Pons (tissue), 1 donor: Measurements from ENCODE around the gene SPACA9.

ENCODE experiments used
- DNase-seq: peaks from one replicate; pipeline ENCODE4 v3.0.0-alpha.2; 2016; ENCODE audit warnings: low spot score

SPACA9 gene

DNA sequence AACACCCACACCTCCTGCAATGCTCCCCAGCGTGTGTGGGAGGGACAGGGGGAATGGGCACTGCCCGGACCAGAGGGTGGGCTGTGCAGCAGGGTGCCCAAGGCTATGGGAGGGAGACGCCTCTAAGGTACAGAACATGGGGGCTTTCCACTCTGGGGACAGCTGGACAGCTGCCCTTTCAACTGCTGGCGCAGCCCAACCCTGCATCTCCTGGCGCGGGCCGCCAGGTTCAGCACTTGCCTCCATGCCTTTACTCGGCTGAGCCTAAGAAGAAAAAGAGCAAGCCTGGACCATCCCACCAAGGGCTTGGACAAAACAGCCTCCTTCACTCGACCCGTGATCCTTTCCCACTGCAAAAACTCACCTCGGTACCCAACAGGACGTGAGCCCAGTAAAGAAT, 15.6 kb upstream of the SPACA9 start:
- DNase-seq = no peak

DNA sequence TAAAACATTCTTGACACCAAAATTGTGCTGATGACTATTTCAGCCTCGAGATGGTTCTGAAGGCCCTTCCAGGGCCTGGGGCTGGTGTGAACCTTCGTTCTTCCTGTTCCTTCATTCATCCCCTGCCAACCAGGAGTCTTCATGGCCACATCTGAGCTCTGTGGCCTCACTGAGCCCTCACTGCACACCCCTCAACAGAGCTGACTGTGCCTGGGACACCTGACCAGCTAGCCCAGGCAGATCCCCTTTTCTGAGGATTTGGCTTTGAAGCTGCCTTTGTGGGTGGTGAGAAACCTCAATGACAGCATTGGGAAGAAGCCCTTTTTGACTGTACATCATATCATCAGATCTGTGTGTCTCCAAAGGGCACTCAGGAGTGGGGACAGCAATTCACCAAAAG, 14.4 kb upstream of the SPACA9 start:
- no peak for DNase-seq

GRCh38 chr9:132864691-132865090, 14.0 kb upstream of the SPACA9 start:
- no peak for DNase-seq

GRCh38 chr9:132866898-132867297, 11.8 kb upstream of the SPACA9 start:
- DNase-seq = no peak

DNA sequence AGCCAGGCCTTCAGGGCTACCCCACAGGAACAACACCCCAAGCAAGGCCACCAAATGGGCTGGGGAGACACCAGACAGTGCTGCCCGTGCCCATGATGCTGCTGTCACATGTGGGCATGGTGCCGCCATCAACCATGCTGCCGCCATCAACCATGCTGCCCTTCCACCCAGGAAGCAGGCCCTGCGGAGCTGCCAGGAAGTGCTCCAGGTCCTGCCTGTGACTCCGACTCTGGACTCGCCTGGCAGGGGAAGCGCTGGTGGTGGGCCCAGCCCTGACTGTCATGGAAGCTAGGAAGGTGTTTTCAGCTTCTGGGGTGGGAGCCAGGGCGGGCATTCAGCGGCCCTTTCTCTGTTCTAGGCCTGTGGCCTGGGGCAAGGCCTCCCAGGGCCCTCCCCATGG, 9.4 kb upstream of the SPACA9 start:
- no peak for DNase-seq

- DNase-seq = no peak
These were observed 5.3 kb upstream of the SPACA9 start for GRCh38 chr9:132873403-132873802.

GRCh38 chr9:132875159-132875558, 3.5 kb upstream of the SPACA9 start:
- DNase-seq = no peak

GRCh38 chr9:132876849-132877248, 1.8 kb upstream of the SPACA9 start:
- DNase-seq = no peak

DNA sequence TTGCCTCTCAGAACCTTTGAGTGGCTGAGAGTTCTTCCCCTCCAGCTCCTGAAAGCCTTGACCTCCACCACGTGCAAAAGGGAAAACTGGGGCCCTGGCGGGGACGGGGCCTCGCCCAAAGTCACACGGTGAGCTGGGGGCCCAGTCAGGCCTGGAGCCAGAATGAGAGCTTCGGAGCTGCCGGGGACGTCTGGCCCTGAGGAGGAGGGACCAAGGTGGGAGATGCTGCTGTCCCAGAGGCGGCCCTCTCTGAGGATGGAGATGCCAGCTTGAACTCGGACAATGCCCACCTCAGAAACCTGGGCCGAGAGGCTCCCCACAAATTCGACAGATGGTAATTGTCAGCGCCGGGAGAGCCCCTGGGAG, 1.3 kb upstream of the SPACA9 start:
- no peak for DNase-seq

GRCh38 chr9:132877824-132878694, 639 bp upstream of the SPACA9 start, which contains the start of gene AK8:
Gene AK8, minus strand, starts transcription at chr9:132878284. Its CDS starts 29 bp downstream, at chr9:132878255.
- DNase-seq = no peak

GRCh38 chr9:132879457-132880323, 992 bp downstream of the SPACA9 start:
- no peak for DNase-seq

DNA sequence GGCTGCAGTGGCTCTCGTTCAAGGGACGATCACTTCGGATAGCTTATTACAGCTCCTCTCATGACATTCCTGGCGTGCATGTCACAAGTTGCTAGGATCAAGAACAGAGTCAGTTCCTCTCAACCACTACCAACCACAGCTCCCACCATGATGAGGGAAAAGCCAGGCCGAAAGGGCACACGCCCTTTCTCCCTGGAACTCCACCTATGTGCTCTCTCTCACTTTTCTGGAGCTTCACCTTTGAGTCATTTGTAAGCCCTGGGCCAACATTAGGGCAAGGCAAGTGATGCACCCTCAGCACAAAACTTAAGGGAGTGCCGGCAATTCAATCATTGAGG, 1.6 kb downstream of the SPACA9 start:
- DNase-seq = no peak

GRCh38 chr9:132881826-132882225, 3.1 kb downstream of the SPACA9 start:
- DNase-seq = no peak

- no peak for DNase-seq
These were observed 3.9 kb downstream of the SPACA9 start for GRCh38 chr9:132882616-132883015.

- DNase-seq = no peak
These were observed 4.9 kb downstream of the SPACA9 start for GRCh38 chr9:132883349-132884294.

DNA sequence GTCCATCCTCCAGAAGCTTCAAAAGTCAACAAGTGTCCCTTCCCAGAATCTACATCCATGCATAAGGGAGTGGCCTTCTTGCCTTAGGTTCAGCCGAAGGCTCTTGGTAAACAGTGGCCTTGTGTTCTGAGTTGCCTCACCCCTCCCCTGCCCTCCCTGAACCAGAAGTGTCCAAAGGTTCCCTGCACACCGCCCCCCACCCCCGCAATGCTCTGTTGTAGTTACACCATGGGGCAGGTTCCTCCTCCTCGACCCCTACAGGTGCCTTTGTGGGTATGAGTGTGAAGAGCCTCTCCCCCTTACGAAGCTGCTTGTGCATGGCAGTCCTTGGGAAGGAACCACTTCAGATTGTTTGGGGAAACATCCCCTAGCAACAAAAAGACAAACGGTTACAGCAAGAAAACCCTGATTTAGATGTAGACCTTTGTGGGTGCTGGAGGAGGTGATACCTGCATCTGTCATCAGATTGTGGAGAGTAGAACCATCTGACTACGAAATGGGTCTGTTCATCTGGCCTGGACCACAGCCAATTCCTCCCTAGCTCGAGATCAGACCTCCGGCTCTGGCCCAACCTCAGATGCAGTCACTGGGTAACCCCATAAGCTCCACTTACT, 7.1 kb downstream of the SPACA9 start:
- DNase-seq = no peak

- DNase-seq = no peak
These were observed 7.6 kb downstream of the SPACA9 start for GRCh38 chr9:132886334-132886725.

- no peak for DNase-seq
These were observed 8.8 kb downstream of the SPACA9 start for GRCh38 chr9:132887181-132888120.

DNA sequence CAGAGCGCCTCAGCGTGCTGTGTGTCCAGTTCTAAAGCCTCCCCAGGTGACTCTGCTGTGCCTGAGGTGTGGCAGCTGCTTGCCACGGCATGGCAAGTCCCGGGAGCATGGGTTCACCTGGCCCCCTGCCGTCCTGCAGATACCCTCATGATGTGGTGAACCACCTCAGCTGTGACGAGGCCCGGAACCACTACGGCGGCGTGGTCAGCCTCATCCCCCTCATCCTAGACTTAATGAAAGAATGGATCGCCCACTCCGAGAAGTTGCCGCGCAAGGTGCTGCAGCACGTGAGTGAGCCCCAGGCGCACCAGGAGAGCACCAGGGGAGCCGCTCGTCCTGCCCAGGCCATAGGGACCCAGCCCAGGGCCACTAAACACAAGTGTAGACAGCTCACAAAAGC, 9.5 kb downstream of the SPACA9 start:
- DNase-seq = no peak

- no peak for DNase-seq
These were observed 13.7 kb downstream of the SPACA9 start for GRCh38 chr9:132892400-132892799.
